COLO829 (cell line): ENCODE results near the gene CAMK2B.

Experiments used
- DNase-seq: peaks from one replicate; pipeline ENCODE4 v3.0.0; 2012; ENCODE audit warnings: low spot score

The CAMK2B gene

GRCh38 chr7:44329888-44330287, 4.5 kb upstream of the CAMK2B start:
- DNase-seq: no peak

- no peak for DNase-seq
Observed at GRCh38 chr7:44329081-44329480, 3.7 kb upstream of the CAMK2B start.

DNA sequence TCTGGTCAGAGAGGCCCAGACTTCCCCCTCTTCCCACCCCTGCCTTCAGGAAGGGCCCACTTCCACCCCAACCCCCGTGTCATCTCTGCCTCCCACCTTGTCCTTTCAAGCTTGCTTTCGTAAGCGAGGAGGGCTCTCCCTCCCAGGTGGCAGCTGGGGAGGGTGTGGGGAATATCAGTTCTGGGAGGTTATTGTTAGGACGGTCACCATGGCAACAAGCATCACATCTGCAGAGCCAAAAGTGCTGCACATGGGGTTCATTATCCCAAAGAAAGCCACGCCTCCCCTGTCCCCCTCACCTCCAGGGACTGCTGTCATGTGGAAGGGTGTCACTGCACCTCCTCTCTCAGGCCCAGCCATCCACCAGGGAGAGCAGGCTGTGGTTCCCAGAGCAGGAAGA, 2.6 kb upstream of the CAMK2B start:
- DNase-seq: no peak

DNA sequence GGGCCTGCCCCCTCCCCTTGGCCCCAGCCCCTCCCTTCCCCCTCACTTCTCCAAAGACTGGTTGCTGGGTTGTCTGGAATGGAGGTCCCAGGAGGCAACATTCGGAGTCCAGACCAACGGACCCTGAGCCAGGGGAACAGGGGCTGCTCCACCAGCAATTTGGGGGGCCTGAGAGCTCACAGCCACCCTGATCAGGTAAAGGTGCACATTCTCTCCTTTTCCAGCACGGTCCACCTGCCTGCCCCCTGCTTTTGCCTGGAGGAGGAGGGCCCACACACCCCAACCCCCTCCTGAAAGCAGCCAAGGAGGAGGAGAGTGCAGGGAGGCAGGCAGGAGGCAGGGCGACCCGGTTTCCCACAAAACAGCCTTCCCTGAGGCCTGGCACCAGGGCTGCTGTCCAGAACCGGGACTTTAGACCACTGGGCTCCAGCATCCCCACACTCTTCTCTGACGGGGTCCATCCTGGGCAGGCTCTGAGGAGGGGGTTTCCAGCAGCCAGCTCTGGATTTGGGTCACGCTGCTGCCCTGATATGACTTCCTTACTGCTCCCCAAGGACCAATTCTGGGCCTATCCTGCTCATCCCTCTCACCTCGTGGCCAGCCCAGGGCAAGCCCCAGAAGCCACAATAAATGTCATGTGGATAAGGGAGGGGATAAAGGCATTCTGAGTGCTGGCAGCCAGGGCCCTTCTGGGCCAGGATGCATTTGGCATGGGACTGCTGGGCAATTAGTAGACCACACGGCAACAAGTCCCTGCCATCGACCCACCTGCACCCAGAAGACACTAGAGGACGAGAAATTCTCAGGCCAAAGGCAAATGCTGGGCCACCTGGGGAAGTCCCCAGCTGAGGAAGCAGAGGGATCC, 1.1 kb upstream of the CAMK2B start:
- DNase-seq: no peak

GRCh38 chr7:44325811-44326241, 432 bp upstream of the CAMK2B start:
- no peak for DNase-seq

DNA sequence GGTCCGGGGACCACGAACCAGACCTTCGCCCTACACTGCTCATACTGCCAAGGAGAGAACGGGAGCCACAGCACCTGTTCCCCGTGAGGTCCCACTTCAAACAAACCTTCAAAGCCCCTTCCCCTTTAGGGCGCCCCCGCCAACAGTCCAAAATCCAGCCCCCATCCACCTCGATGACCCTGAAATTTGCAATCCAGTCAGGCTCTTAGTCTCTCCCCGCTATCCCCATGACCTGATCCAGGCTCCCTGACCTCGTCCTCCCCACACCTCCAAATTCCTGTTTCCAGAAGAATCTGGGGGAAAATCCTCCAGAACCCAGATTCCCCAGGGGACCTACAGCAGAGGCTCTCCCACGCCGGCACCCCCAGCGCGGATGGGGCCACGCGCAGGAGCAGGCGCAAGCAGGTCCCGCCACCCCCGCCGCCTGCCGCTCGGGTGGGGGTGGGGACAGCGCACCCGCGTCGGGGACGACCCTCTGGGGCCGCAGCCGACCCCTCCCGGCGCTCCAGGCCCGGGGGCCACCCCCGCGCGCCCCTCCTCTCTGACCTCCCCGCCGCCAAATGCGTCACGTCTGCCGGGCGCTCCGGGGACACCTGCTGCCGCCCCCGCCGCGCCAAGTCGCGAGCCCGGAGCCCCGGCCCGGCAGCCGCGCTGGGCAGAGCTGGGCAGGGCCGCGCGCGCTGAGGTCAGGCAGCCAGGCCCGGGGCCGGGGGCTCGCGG, 753 bp downstream of the CAMK2B start:
- DNase-seq: no peak

DNA sequence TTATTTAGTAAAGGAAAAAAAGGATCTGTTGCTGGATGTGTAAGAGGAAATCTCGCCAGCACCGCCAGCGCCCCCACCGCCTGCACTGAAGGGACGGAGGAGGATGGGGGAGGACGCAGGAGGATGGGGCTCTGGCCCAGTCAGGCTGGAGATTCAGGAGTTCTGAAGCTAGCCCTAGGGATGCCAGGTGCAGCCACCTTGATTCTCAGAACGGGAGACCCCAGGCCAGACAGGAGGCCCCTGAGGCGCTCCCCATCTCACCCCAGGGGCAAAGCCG, 1.3 kb downstream of the CAMK2B start:
- no peak for DNase-seq

GRCh38 chr7:44323381-44324203, 1.8 kb downstream of the CAMK2B start:
- no peak for DNase-seq

DNA sequence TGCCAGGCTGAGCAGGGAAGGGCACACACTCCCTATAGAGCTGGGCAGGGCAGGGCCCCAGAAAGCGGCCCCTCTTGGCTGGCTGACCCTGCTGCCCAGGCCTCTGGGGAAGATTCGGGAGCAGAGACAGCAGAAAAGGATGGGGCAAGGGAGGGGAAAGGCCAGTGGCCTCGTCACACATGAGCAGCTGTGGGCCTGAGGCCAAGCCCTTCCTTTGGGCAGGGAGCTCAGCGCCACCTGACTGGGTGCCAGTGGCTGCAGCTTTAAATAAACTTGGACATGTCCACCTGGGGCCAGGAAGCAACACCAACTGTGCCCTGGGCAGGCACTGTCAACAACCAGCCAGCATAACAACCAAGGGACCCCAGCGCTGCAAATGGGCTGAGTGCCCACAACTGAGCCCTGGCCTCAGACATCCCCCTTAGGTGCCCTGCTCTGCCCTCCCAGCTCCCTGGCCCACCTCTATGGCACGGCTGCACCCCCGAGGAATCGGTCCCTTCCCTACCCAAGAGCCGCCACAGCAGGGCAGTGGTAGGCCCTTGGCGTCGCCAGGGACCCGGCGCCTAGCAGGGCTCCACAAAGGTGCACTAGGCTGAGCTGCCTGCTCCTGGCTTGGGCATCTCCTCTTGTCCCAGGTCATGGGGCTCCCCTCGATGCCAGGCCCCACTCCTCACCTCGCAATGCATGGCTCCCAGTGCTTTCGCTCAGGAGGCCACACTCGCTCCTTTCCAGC, 2.6 kb downstream of the CAMK2B start:
- no peak for DNase-seq

DNA sequence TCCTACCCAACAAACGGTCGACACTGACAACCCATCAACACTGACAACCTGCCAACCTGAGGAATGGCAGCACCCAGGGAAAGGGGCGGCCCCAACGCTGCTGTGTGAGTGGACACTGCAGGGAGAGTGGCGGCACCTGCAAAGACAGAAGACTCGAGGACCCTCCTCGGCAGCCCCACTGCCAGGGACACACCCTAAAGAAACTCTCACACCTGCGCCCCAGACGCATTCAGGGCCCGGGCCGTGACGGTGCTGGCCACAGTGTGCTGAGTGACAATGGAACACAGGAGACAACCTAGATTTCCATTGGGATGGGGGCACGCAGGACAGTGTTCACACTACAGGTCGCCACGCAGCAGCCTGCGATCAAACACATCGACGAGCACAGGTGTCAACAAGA, 3.6 kb downstream of the CAMK2B start:
- no peak for DNase-seq

DNA sequence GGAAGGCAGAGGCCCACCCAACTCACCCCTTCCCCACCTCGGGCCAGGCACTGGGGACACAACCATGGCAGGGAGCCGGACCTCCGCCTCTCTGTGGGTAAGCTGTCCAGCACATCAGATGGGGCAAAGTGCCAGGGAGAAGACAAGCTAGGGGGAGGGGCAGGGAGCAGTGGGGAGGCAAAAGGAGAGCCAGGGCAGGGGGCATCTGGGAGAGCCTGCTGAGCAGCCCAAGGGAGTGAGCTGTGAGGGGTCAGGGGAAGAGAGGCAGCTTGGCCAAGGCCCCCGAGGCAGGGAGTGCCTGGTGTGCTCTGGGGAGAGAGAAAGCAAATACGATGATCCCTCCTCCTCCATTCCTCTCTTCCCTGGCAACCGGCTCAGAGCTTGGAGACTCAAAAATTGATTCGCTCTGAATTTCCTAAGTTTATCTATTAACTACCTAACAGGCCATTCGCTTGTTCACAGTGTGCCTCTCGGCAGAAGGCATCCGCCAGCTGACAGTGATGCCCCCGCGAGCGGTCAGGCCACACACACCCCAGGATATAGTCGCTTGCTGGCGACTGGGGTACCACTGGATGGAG, 4.5 kb downstream of the CAMK2B start:
- no peak for DNase-seq

DNA sequence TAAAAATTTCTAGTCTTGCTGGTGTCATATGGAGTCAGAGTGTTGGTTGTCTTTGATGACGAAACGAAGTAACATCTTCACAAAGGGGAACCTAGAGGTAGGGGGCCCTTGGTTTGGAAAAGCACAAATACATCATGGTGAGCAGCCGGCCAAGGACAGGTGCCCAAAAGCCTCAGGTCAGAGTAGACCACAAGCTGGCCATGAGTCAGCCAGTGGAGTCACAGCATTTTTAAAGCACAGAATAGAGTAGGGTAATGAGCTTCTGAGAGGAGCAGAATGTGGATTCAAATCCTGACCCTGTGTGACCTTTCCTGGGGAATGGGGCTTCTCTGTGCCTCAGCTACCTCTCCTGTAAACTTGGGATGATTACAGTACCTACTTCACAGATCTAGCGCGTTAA, 5.3 kb downstream of the CAMK2B start:
- DNase-seq: no peak

DNA sequence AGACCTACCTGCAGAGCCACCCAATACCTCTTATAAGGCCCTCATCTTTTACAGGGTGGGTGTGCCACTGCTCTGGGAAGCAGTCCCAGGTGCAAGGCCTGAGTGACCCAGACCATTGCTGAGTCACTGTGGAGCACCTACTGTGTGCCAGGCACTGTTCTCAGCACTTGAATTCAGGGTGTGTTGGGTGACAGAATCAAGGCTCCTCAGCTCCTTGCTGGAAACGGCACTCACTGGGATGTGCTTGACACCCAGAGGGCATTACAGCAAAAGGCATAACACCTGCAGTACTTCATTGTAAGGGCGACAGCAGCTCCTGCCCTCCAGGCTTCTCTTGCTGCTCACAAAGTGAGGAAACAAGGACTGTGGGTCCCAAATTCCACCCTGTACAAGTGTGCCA, 7.1 kb downstream of the CAMK2B start:
- no peak for DNase-seq

DNA sequence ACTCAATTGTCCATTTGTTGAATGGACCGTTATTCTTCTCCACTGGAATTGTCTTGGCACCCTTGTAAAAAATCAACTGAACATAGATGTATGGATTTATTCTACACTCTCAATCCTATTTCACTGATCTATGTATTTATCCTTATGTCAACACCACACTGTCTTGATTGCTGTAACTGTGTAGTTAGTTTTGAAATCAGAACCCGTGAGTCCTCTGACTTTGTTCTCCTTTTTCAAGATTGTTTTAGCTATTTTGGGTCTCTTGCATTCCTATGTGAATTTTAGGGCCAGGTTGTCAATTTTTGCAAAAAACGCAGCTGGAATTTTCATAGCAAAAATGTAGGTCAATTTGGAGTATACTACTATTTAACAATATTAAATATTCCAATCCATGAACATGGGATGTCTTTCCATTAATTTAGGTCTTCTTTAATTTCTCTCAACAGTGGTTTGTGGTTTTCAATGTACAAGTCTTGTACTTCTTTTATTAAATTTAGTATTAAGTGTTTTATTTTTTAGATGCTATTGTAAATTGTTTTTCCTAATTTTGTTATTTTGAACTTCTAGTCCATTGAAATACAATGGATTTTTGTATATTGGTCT, 10.0 kb downstream of the CAMK2B start:
- no peak for DNase-seq

DNA sequence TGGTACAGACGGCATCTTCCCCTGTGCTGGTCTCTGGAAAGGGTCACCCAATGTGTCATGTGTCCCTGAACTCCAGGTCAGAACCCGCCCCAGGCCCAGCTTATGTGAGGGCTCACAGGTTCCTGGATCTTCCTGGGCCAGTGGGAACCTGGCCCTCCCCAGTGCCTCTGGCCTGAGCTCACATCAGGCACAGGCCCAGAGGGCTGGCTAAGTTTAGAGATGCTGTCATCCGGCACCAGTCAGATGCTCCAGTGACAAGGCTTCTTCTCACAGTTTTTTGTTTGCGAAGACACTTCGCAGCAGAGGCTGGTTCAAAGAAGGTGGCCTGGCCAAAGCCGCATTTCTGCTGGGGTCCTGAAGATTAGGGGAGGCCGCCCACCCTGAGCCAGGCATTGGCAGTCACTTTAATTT, 11.8 kb downstream of the CAMK2B start:
- DNase-seq: no peak

GRCh38 chr7:44313016-44313415, 12.4 kb downstream of the CAMK2B start:
- no peak for DNase-seq

DNA sequence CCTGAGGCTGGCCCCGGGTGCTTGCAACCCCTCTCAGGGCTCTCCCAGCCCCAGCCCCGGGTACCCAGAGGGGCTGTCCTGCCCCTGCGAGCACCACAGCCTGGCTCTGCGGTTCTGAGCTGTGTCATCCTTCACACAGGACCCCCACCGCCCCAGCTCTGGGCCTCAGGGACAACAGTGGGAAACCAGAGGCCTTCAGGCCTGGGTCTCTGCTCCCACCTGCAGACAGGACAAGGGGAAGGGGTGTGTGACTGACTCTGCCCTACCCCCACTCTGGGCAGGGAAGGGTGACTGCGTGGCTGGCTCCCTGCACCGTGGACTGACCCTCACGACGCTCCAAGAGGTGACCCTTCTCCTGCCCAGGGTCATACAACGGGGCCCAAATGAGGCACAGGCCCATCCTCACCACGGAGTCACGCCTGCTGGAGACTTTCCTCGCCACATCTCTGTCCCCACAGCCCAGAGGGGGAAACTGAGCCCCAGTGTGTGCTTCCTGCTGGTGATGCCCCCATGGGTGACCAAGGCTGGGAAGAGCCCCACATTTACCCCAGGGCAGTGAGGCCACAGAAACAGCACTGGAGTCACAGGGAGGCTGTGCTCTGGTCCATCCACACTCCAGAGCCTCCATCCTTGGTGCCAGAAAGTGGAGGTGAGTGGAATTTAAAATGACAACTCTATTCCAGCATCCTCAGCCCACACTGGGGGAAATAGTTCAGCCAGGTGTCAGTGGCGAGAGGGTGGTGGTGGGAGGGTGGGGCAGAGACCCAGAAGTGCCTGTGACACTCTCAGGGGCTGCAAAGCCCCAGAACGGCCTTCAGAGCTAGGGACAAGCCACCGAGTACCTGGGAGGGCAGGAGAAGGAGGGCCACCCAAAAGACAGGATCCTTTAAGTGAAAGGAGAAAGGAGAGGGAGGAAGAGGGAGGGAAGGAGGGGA, 13.6 kb downstream of the CAMK2B start:
- DNase-seq: no peak

DNA sequence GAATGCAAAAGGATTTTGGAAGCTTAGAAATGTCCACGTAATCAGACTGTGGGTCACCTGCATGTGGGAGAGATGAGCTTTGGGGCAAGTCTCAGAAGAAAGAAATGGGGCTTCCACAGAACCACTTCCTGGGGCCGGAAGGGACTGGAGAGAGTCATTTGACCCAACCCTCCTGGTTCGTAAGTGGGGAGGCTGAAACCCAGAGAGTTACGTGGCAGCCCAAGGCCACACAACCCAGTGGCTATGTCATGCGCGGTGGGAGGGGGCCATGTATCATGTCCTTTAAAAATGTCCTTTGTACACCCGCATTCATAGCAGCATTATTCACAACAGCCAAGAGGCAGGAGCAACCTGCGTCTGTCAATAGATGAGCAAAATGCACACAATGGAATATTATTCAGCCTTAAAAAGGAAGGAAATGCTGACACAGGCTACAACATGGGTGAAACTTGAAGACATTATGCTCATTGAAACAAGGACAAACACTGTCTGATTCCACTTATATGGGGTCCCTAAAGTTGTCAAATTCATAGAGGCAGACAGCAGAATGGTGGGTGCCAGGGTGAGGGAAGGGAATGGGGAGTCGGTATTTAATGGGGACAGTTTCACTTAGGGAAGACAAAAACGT, 15.1 kb downstream of the CAMK2B start:
- DNase-seq: no peak

DNA sequence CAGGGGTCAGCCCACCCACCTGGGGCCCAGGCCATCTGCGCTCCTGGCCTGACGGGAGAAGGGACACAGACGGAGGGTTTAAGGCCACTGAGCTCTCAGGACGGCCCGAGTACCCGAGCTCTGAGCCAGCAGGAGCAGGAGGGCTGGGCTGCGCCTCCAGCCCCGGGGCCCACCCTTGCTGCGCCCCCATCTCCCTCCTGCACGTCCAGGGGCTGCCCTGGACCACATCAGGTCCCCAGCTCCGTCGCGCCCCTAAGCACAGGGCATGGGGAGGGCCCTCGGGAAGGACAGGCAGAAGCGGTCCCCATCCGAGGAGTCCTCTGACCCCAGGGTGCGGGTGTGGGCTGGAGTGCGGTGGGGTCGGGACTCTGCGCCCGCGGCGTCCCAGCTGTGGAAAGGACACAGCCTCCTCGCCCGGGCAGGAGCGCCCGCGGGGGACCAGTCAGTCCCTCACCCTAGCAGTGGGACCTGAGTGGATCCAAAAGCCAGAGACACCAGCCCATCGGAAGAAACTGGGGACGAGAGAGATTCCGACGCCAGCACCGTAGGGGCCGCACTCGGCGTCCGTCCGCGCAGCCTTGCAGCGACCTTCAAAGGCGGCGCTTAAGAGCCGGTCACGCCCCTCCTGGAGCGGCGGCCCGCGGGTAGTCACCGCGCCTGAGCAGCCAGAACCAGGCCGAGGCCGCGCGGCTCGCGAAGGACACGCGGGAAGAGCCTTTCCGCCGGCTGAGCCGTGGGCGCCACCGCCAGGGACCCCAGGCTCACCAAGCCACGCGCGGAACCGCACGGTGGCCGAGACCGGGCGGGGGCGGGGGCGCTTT, 15.9 kb downstream of the CAMK2B start:
- DNase-seq: no peak
